H1 (cell line): ENCODE data around the gene PRKCI. TPM values are rescaled to one million over a fixed set of nuclear protein-coding genes. Genes with fewer than 3 reads are reported as not detected.

Source experiments
- CTCF ChIA-PET: fragments of 300-600 bp; sonication (Branson Sonifier 250); formaldehyde crosslinking; loops from one replicate; lab custom pipeline; 2021; ENCODE audit not compliant: partially characterized antibody; lab: Charles Lee
- POLR2A ChIA-PET: fragments of 300-600 bp; sonication (Branson Sonifier 250); formaldehyde crosslinking; loops from one replicate; lab custom pipeline; 2021; ENCODE audit warnings: inconsistent platforms; ENCODE audit not compliant: partially characterized antibody; lab: Charles Lee
- DNase-seq, 2 experiments: peaks; one replicate each; pipeline versions ENCODE4 v3.0.0 to v3.0.0-alpha.2; 2010 to 2022; ENCODE audit warnings: low spot score in 2 of 2, low read depth in 1 of 2, mixed read lengths in 1 of 2
- FAIRE-seq: peaks from 2 replicates; lab custom pipeline; 2011; peaks lifted over from hg19 to GRCh38; lab: Jason Lieb, UNC
- H2AFZ ChIP-seq: 2 replicates; pipeline ENCODE4 v1.8.1; 2012; ENCODE audit warnings: low read length, inconsistent platforms
- H2AK5ac ChIP-seq: 2 replicates; pipeline ENCODE4 v1.6.1; 2013; ENCODE audit warnings: low read depth, low read length
- H2BK120ac ChIP-seq: replicated peaks from 2 replicates; pipeline ENCODE3; 2013; ENCODE audit warnings: low read depth, low read length, inconsistent platforms
- H2BK12ac ChIP-seq: 2 replicates; pipeline ENCODE4 v1.6.1; 2013; ENCODE audit warnings: low read depth, low read length
- H2BK15ac ChIP-seq: 2 replicates; pipeline ENCODE4 v1.6.1; 2013; ENCODE audit warnings: low read length
- H2BK20ac ChIP-seq: 2 replicates; pipeline ENCODE4 v1.6.1; 2013; ENCODE audit warnings: low read length
- H2BK5ac ChIP-seq: 2 replicates; pipeline ENCODE4 v1.6.1; 2013; ENCODE audit warnings: low read depth, low read length
- H3K14ac ChIP-seq: 2 replicates; pipeline ENCODE4 v1.6.1; 2013; ENCODE audit warnings: inconsistent platforms; ENCODE audit not compliant: insufficient read length
- H3K18ac ChIP-seq: 2 replicates; pipeline ENCODE4 v1.6.1; 2013; ENCODE audit warnings: low read length; ENCODE audit errors: extremely low read depth
- H3K23ac ChIP-seq: 2 replicates; pipeline ENCODE4 v1.6.1; 2013; ENCODE audit warnings: inconsistent platforms; ENCODE audit not compliant: insufficient read length
- H3K23me2 ChIP-seq: 2 replicates; pipeline ENCODE4 v1.6.1; 2013; ENCODE audit warnings: low read depth, low read length
- H3K27ac ChIP-seq: 2 replicates; pipeline ENCODE4 v1.6.1; 2011; ENCODE audit warnings: low read depth, low read length, inconsistent platforms
- H3K27me3 ChIP-seq, 4 experiments: replicated peaks in 1 of 4; 1 replicate in 1 of 4; 2 replicates in 3 of 4; pipeline versions ENCODE4 v1.6.1 to v1.8.1; 2011 to 2013; ENCODE audit warnings: low read length in 3 of 4, mild to moderate bottlenecking in 3 of 4, inconsistent platforms in 2 of 4, mixed read lengths in 2 of 4, moderate library complexity in 1 of 4; ENCODE audit not compliant: control insufficient read depth in 3 of 4, insufficient read depth in 3 of 4; ENCODE audit errors: extremely low read depth in 1 of 4
- H3K36me3 ChIP-seq, 4 experiments: 2 replicates each; pipeline versions ENCODE4 v1.6.1 to v1.8.1; 2011 to 2013; ENCODE audit warnings: mild to moderate bottlenecking in 4 of 4, low read length in 3 of 4, moderate library complexity in 2 of 4, control low read depth in 1 of 4, inconsistent platforms in 1 of 4; ENCODE audit not compliant: insufficient read depth in 4 of 4, control insufficient read depth in 2 of 4
- H3K4ac ChIP-seq: replicated peaks from 2 replicates; pipeline ENCODE3; 2013; ENCODE audit warnings: low read length, low read depth, mixed read lengths, inconsistent platforms; ENCODE audit not compliant: insufficient read length
- H3K4me1 ChIP-seq, 4 experiments: replicated peaks in 1 of 4; 1 replicate in 1 of 4; 2 replicates in 3 of 4; pipeline versions ENCODE4 v1.6.1 to v1.8.1; 2011 to 2013; ENCODE audit warnings: low read length in 3 of 4, inconsistent platforms in 2 of 4, mixed read lengths in 1 of 4; ENCODE audit not compliant: insufficient read depth in 4 of 4, control insufficient read depth in 3 of 4
- H3K4me2 ChIP-seq, 2 experiments: 2 replicates each; pipeline versions ENCODE4 v1.6.1 to v1.8.1; 2011 to 2013; ENCODE audit warnings: low read depth in 2 of 2, low read length in 2 of 2, control low read depth in 1 of 2, inconsistent platforms in 1 of 2, mild to moderate bottlenecking in 1 of 2; ENCODE audit not compliant: insufficient read depth in 1 of 2
- H3K4me3 ChIP-seq, 4 experiments: fragments of 200-600, 300-600 bp in 1 of 4; sonication (generic), shearing (Covaris generic), sonication (Bioruptor Twin) in 1 of 4; 2 replicates each; pipeline versions ENCODE4 v1.5.1 to v1.8.1; 2011 to 2016; ENCODE audit warnings: low read length in 4 of 4, low read depth in 3 of 4, control low read depth in 2 of 4, inconsistent platforms in 2 of 4, mild to moderate bottlenecking in 2 of 4, mixed read lengths in 1 of 4, moderate library complexity in 1 of 4; ENCODE audit not compliant: insufficient read depth in 2 of 4; ENCODE audit errors: extremely low read depth in 1 of 4
- H3K56ac ChIP-seq: replicated peaks from 2 replicates; pipeline ENCODE3; 2013; ENCODE audit warnings: low read depth, mild to moderate bottlenecking, mixed read lengths, low read length, inconsistent platforms; ENCODE audit not compliant: insufficient read length
- H3K79me1 ChIP-seq: 2 replicates; pipeline ENCODE4 v1.6.1; 2013; ENCODE audit warnings: low read depth, low read length, control low read depth
- H3K79me2 ChIP-seq, 2 experiments: 2 replicates each; pipeline versions ENCODE4 v1.6.1 to v1.8.1; 2012 to 2013; ENCODE audit warnings: low read length in 2 of 2, mild to moderate bottlenecking in 2 of 2, inconsistent platforms in 1 of 2; ENCODE audit not compliant: insufficient read depth in 2 of 2, control insufficient read depth in 1 of 2
- H3K9ac ChIP-seq, 4 experiments: replicated peaks in 1 of 4; 1 replicate in 1 of 4; 2 replicates in 3 of 4; pipeline versions ENCODE4 v1.6.1 to v1.8.1; 2011 to 2013; ENCODE audit warnings: low read depth in 3 of 4, low read length in 3 of 4, control low read depth in 2 of 4, mild to moderate bottlenecking in 2 of 4, moderate library complexity in 2 of 4, inconsistent platforms in 1 of 4; ENCODE audit errors: extremely low read depth in 1 of 4
- H3K9me3 ChIP-seq, 2 experiments: 2 replicates each; pipeline versions ENCODE4 v1.6.1 to v1.8.1; 2012 to 2013; ENCODE audit warnings: mild to moderate bottlenecking in 2 of 2, moderate library complexity in 2 of 2, control low read depth in 1 of 2, inconsistent platforms in 1 of 2, low read depth in 1 of 2, low read length in 1 of 2, mixed read lengths in 1 of 2; ENCODE audit not compliant: insufficient read depth in 2 of 2
- H4K20me1 ChIP-seq, 2 experiments: replicated peaks in 1 of 2; 2 replicates each; pipeline versions ENCODE3 to v1.8.1; 2011 to 2013; ENCODE audit warnings: inconsistent platforms in 2 of 2, low read length in 2 of 2, mild to moderate bottlenecking in 1 of 2; ENCODE audit not compliant: insufficient read depth in 2 of 2, control insufficient read depth in 1 of 2
- H4K5ac ChIP-seq: 2 replicates; pipeline ENCODE4 v1.6.1; 2013; ENCODE audit warnings: low read length, low read depth, mixed read lengths, inconsistent platforms; ENCODE audit not compliant: insufficient read length
- H4K8ac ChIP-seq: 2 replicates; pipeline ENCODE4 v1.8.0; 2013; ENCODE audit warnings: mild to moderate bottlenecking, moderate library complexity, low read length, inconsistent platforms; ENCODE audit not compliant: insufficient read depth; ENCODE audit errors: extremely low read depth
- H4K91ac ChIP-seq: replicated peaks from 2 replicates; pipeline ENCODE3; 2013; ENCODE audit warnings: low read length, mixed read lengths, inconsistent platforms; ENCODE audit not compliant: insufficient read length
- BRCA1 ChIP-seq: IDR thresholded peaks from 2 replicates; pipeline ENCODE4 v1.6.1; 2012; ENCODE audit warnings: low read depth, low read length, improper control_type of control experiment
- CHD1 ChIP-seq: IDR thresholded peaks from 2 replicates; pipeline ENCODE4 v1.6.1; 2012; ENCODE audit warnings: low read depth, low read length, improper control_type of control experiment
- CREB1 ChIP-seq: IDR thresholded peaks from 2 replicates; pipeline ENCODE4 v1.6.1; 2012; ENCODE audit warnings: inconsistent platforms
- CTBP2 ChIP-seq: IDR thresholded peaks from 2 replicates; pipeline ENCODE4 v1.7.0; 2011; ENCODE audit warnings: borderline replicate concordance, mild to moderate bottlenecking, moderate library complexity, mixed read lengths, low read length; ENCODE audit not compliant: insufficient read depth, insufficient read length
- EZH2 ChIP-seq: fragments of 200-600 bp; sonication (generic); IDR thresholded peaks from 2 replicates; pipeline ENCODE4 v1.7.1; 2012; ENCODE audit warnings: low read depth, mild to moderate bottlenecking, moderate library complexity, low read length, inconsistent platforms; ENCODE audit not compliant: severe bottlenecking
- POLR2AphosphoS5 ChIP-seq: IDR thresholded peaks from 2 replicates; pipeline ENCODE4 v1.6.1; 2011; ENCODE audit warnings: low read depth, low read length
- POU5F1 ChIP-seq: IDR thresholded peaks from 2 replicates; pipeline ENCODE4 v1.6.1; 2011; ENCODE audit warnings: low read depth, mild to moderate bottlenecking, low read length, moderate library complexity
- RXRA ChIP-seq: IDR thresholded peaks from 2 replicates; pipeline ENCODE4 v1.6.1; 2011; ENCODE audit warnings: low read depth, mild to moderate bottlenecking, low read length, moderate library complexity; ENCODE audit not compliant: insufficient read depth
- SP1 ChIP-seq: IDR thresholded peaks from 2 replicates; pipeline ENCODE4 v1.6.1; 2011; ENCODE audit warnings: low read depth, low read length
- SUZ12 ChIP-seq: fragments of 200-600 bp; sonication (generic); IDR thresholded peaks from 2 replicates; pipeline ENCODE4 v1.6.1; 2012; ENCODE audit warnings: mild to moderate bottlenecking, inconsistent platforms, low read length, moderate library complexity, mixed read lengths
- TAF1 ChIP-seq: IDR thresholded peaks from 2 replicates; pipeline ENCODE4 v1.6.1; 2011; ENCODE audit warnings: mild to moderate bottlenecking, low read depth, low read length
- TAF7 ChIP-seq: optimal IDR thresholded peaks from 2 replicates; pipeline ENCODE3; 2011; ENCODE audit warnings: low read depth, mild to moderate bottlenecking, inconsistent platforms, low read length, moderate library complexity, borderline replicate concordance
- TEAD4 ChIP-seq: IDR thresholded peaks from 2 replicates; pipeline ENCODE4 v1.6.1; 2012; ENCODE audit warnings: low read depth, low read length, inconsistent platforms, mixed read lengths
- WGBS, 2 experiments: shearing (Covaris generic) in 1 of 2; methylation state at CpG; one replicate each; pipeline versions ENCODE4 v1.1.6 to v1.1.7; 2013 to 2015; ENCODE audit warnings: low lambda C conversion rate in 2 of 2, mixed read lengths in 2 of 2, inconsistent platforms in 1 of 2, low coverage in 1 of 2, missing lambda C conversion rate in 1 of 2; ENCODE audit not compliant: insufficient replicate concordance in 2 of 2, insufficient coverage in 1 of 2, insufficient read length in 1 of 2; ENCODE audit errors: extremely low coverage in 1 of 2, missing lambda C conversion rate in 1 of 2; 5-methylcytosine and 5-hydroxymethylcytosine counted together
- polyA plus RNA-seq, 7 experiments: library from polyadenylated mRNA; depleted of rRNA in 3 of 7; stranded (reverse) in 5 of 7; unstranded in 2 of 7; fragments of >200 nt in 5 of 7; fragments of 200-250 nt in 2 of 7; gene quantifications; 1 replicate in 5 of 7; 2 replicates in 1 of 7; 4 replicates in 1 of 7; pipeline versions ENCODE4 v1.2.1 to v1.2.3, GENCODE V29; 2011 to 2013; ENCODE audit warnings: missing spikeins in 2 of 7, mixed read lengths in 2 of 7
- total RNA-seq: library from RNA; stranded (reverse); fragmentation: NEBNext Ultra II Directional; extraction: Animal tissue kit (Norgen Biotek cat#: 25700); gene quantifications from 2 replicates; pipeline ENCODE4 v1.2.1, GENCODE V29; 2021
- TF ChIP-seq, protein P1 (sequence below): IDR thresholded peaks from 2 replicates; pipeline ENCODE4 v1.6.1; 2011; ENCODE audit warnings: low read depth, mild to moderate bottlenecking, low read length; ENCODE audit not compliant: insufficient read depth

Gene PRKCI
- total and polyA plus RNA-seq, 2 of the 8 experiments (the other 6 are each of a cell fraction or from before 2014, with no cell fraction given): 24.3 to 100.0 TPM

DNA sequence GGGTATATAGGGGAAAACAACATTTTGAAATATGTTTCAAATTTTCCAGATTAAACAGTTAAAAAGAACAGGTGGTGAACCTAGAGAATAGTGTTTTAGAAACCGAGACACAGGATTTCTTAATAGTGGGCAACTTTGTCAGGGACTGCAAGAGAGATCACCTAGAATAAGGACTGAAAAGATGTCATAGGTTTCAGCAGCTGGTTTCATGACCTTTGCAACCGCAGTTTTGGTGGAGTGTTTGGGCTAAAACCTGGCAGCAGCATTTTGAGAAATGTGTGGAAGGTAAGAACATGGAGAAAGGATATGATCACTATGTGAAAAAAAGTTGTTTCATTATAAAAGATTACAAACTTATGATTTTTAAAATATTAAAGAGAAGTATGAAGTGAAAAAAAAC lies 34.9 kb downstream of the PRKCI start:
- H2AK5ac ChIP-seq: no peak overlapping the region
- H2BK120ac ChIP-seq: no peak overlapping the region
- POLR2A ChIA-PET: interaction anchor here (0.7 to 1.8 kb wide), 2 partner anchors 26 to 31 kb away, joined by 3 to 4 read pairs; no protein-coding TSS in a partner anchor
- no peak overlapping the region for H2BK12ac ChIP-seq
- H4K91ac ChIP-seq: no peak overlapping the region
- H2BK20ac ChIP-seq: no peak overlapping the region
- no peak overlapping the region for H3K9ac ChIP-seq
- no peak overlapping the region for H4K5ac ChIP-seq
- H3K27ac ChIP-seq: no peak overlapping the region
- H3K27me3 ChIP-seq: no peaks in the 10 kb centered on the region
- H4K20me1 ChIP-seq: no peaks in the 10 kb centered on the region
- FAIRE-seq: no peak
- no peak overlapping the region for H3K23ac ChIP-seq
- H3K79me2 ChIP-seq: peaks cover 0 to 49% of the 10 kb centered on the region in 2 experiments; a peak in 2 of 4 replicates
- H3K56ac ChIP-seq: no peak overlapping the region
- H3K9me3 ChIP-seq: no peaks in the 10 kb centered on the region
- no peaks in the 10 kb centered on the region; the same call in 1 of the 2 replicates for H3K79me1 ChIP-seq
- H4K8ac ChIP-seq: no peak overlapping the region
- H2BK5ac ChIP-seq: no peak overlapping the region
- H3K4me1 ChIP-seq: peaks cover 0 to 8% (median 1%) of the 10 kb centered on the region in 4 experiments; a peak in 4 of 7 replicates
- peaks cover 2 to 18% (median 7%) of the 10 kb centered on the region in 4 experiments; a peak in 5 of 8 replicates for H3K36me3 ChIP-seq
- H3K4ac ChIP-seq: no peak overlapping the region
- H3K14ac ChIP-seq: no peak overlapping the region
- WGBS, 2 experiments: 91% methylated on average over 2 of the region's 2 CpGs; no CpG with 5 or more reads in 1 of the 2 experiments
- H3K4me2 ChIP-seq: no peak overlapping the region; a peak in 1 of 4 replicates
- no peak overlapping the region for H3K4me3 ChIP-seq
- DNase-seq: no peak
- H2BK15ac ChIP-seq: no peak overlapping the region
- no peaks in the 10 kb centered on the region for H3K23me2 ChIP-seq
- CTCF ChIA-PET: no interaction called here
- H3K18ac ChIP-seq: no peak overlapping the region
- no peak overlapping the region for H2AFZ ChIP-seq
- TF ChIP-seq CHD1 (no peak), RXRA (no peak), POU5F1 (no peak), TAF1 (no peak), CTBP2 (no peak), SP1 (no peak), BRCA1 (no peak), SUZ12 (no peak), POLR2AphosphoS5 (no peak), TAF7 (no peak), CREB1 (no peak), TEAD4 (no peak), EZH2 (no peak)
- TF ChIP-seq, protein P1, sequence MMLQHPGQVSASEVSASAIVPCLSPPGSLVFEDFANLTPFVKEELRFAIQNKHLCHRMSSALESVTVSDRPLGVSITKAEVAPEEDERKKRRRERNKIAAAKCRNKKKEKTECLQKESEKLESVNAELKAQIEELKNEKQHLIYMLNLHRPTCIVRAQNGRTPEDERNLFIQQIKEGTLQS: no peak
